ENCODE measurements around the gene S1PR3.

DNA sequence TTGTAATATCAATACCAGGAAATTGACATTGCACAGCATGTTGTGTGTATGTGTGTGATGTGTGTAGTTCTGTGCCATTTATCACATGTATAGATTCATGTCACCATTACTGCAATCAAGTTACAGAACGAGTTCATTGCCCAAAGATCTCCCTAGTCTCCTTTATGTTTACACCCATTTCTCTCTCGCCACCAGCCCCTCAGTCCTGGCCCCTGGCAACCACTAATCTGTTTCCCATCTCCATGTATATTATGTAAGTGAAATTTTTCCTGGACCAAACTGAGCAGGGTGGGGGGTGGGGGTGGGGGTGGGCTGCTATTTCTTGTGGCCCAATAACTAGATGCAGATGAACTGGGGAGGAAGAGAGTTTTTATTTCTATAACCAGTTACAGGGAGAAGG, 11.5 kb upstream of the S1PR3 start:
- TF ChIP-seq, protein P1, sequence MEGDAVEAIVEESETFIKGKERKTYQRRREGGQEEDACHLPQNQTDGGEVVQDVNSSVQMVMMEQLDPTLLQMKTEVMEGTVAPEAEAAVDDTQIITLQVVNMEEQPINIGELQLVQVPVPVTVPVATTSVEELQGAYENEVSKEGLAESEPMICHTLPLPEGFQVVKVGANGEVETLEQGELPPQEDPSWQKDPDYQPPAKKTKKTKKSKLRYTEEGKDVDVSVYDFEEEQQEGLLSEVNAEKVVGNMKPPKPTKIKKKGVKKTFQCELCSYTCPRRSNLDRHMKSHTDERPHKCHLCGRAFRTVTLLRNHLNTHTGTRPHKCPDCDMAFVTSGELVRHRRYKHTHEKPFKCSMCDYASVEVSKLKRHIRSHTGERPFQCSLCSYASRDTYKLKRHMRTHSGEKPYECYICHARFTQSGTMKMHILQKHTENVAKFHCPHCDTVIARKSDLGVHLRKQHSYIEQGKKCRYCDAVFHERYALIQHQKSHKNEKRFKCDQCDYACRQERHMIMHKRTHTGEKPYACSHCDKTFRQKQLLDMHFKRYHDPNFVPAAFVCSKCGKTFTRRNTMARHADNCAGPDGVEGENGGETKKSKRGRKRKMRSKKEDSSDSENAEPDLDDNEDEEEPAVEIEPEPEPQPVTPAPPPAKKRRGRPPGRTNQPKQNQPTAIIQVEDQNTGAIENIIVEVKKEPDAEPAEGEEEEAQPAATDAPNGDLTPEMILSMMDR (IDR thresholded peaks at IDR 0.05), result no peak
- no peak for TF ChIP-seq POLR2AphosphoS5 (IDR thresholded peaks at IDR 0.05)
- TF ChIP-seq EP300 (IDR thresholded peaks at IDR 0.05), result no peak
